ENCODE data around the gene TREML2. TPM values are rescaled to one million over a fixed set of nuclear protein-coding genes. Genes with fewer than 3 reads are reported as not detected.
A peak's percentile ranks its signal among the peaks of the same experiment; 100 is the strongest.

The TREML2 gene
- total RNA-seq, 3 donors from 2014 or later, result not detected

- Histone ChIP-seq H3K4me3 (no peak overlapping the region), H3K9me3 (no peaks in the 10 kb centered on the region), H3K4me1 (ENCODE audit: low read depth) (peaks cover 4% of the 10 kb centered on the region), H3K36me3 (ENCODE audit: low read depth) (no peaks in the 10 kb centered on the region)
- peak; percentile 23 for ATAC-seq
- DNase-seq, result no peak
- TF ChIP-seq, protein P1, sequence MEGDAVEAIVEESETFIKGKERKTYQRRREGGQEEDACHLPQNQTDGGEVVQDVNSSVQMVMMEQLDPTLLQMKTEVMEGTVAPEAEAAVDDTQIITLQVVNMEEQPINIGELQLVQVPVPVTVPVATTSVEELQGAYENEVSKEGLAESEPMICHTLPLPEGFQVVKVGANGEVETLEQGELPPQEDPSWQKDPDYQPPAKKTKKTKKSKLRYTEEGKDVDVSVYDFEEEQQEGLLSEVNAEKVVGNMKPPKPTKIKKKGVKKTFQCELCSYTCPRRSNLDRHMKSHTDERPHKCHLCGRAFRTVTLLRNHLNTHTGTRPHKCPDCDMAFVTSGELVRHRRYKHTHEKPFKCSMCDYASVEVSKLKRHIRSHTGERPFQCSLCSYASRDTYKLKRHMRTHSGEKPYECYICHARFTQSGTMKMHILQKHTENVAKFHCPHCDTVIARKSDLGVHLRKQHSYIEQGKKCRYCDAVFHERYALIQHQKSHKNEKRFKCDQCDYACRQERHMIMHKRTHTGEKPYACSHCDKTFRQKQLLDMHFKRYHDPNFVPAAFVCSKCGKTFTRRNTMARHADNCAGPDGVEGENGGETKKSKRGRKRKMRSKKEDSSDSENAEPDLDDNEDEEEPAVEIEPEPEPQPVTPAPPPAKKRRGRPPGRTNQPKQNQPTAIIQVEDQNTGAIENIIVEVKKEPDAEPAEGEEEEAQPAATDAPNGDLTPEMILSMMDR (IDR thresholded peaks at IDR 0.05), result no peak
- intact Hi-C loops (cut with DNase I, micrococcal nuclease), result no loop called here
These were observed 820 bp upstream of the TREML2 start for GRCh38 chr6:41201764-41202173.

GRCh38 chr6:41200296-41200900, 551 bp downstream of the TREML2 start:
- TF ChIP-seq, protein P1 (IDR thresholded peaks at IDR 0.05), result no peak
- Histone ChIP-seq H3K4me1 (ENCODE audit: low read depth) (peaks cover 4% of the 10 kb centered on the region), H3K36me3 (ENCODE audit: low read depth) (no peaks in the 10 kb centered on the region), H3K4me3 (no peak overlapping the region), H3K9me3 (no peaks in the 10 kb centered on the region)
- DNase-seq (peak in 1 of 3 donors; percentile 11), ATAC-seq (peak; percentile 64)
- intact Hi-C loops (cut with DNase I, micrococcal nuclease), result no loop called here

DNA sequence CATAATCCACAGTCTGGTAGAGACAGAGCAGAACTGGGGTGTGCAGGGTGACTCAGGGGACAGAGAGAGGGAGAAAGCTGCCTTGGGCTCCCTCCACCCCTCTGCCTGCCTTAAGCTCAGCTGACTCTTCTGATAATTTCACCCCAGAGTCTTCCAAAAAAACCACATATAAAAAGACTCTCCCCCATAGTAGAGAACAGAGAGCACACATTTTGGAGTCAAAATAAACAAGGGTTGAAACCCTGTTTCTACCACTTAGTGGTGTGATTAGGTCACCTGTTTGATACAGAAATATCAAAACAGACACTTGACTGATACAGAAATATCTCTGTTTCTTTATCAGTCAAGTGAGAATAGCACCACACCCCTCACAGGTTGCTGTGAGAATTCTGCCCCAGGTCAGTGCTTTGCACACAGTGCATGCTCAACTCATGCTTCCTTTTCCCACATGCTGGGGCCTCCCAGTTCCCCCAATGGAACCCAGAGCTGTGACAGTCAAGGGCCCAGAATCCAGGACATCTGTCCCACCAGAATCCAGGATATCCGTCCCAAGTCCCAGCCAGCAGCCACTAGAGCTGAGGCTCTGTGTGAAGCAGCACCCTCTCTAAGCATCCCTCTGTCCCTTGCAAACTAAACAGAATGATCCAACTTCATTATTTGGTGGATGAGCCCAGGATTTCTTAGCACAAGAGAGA, 1.2 kb downstream of the TREML2 start:
- peaks cover 4% of the 10 kb centered on the region for H3K4me1 ChIP-seq (ENCODE audit: low read depth)
- DNase-seq, result no peak
- no peak overlapping the region for H3K4me3 ChIP-seq
- no peaks in the 10 kb centered on the region for H3K9me3 ChIP-seq
- no peaks in the 10 kb centered on the region for H3K36me3 ChIP-seq (ENCODE audit: low read depth)
- peak; percentile 47 for ATAC-seq
- TF ChIP-seq, protein P1 (IDR thresholded peaks at IDR 0.05), result no peak
- intact Hi-C loops (cut with DNase I, micrococcal nuclease), result no loop called here

- no peak for ATAC-seq
- DNase-seq, result no peak
- TF ChIP-seq, protein P1 (IDR thresholded peaks at IDR 0.05), result no peak
- no peaks in the 10 kb centered on the region for H3K9me3 ChIP-seq
- intact Hi-C loops (cut with DNase I, micrococcal nuclease), result no loop called here
- no peak overlapping the region for H3K4me3 ChIP-seq
- H3K36me3 ChIP-seq (ENCODE audit: low read depth), result no peaks in the 10 kb centered on the region
- H3K4me1 ChIP-seq (ENCODE audit: low read depth), result peaks cover 4% of the 10 kb centered on the region
These were observed 3.7 kb downstream of the TREML2 start for GRCh38 chr6:41197234-41197633.

- TF ChIP-seq, protein P1 (IDR thresholded peaks at IDR 0.05), result no peak
- no peaks in the 10 kb centered on the region for H3K36me3 ChIP-seq (ENCODE audit: low read depth)
- peaks cover 2% of the 10 kb centered on the region for H3K9me3 ChIP-seq
- no peaks in the 10 kb centered on the region for H3K4me1 ChIP-seq (ENCODE audit: low read depth)
- ATAC-seq (no peak), DNase-seq (no peak)
- intact Hi-C loops (cut with DNase I, micrococcal nuclease), result no loop called here
- no peak overlapping the region for H3K4me3 ChIP-seq
These were observed 6.6 kb downstream of the TREML2 start for GRCh38 chr6:41194386-41194785.
